ENCODE results near the gene RAB5B. TPM values are rescaled to one million over a fixed set of nuclear protein-coding genes. Genes with fewer than 3 reads are reported as not detected.

Gene RAB5B
- total RNA-seq, 1 donor from 2014 or later, result 32.5 TPM

- DNase-seq (ENCODE audit: low read depth in 2 of 2), result peak in 1 of 2 donors; percentile 18
Observed at GRCh38 chr12:56014205-56014604, 40.3 kb downstream of the RAB5B start.

GRCh38 chr12:56017181-56017580 lies 43.3 kb downstream of the RAB5B start:
- no peak for DNase-seq (ENCODE audit: low read depth in 2 of 2)

GRCh38 chr12:56018356-56018755 lies 44.5 kb downstream of the RAB5B start:
- no peak for DNase-seq (ENCODE audit: low read depth in 2 of 2)

GRCh38 chr12:56020423-56021184 lies 46.7 kb downstream of the RAB5B start, which contains the start of gene IKZF4:
TSS of gene IKZF4 (plus strand) at chr12:56021043. CDS start at chr12:56021494, 451 bp downstream.
- DNase-seq (ENCODE audit: low read depth in 2 of 2), result no peak

GRCh38 chr12:56021889-56022497 lies 48.1 kb downstream of the RAB5B start:
- no peak for DNase-seq (ENCODE audit: low read depth in 2 of 2)

- DNase-seq (ENCODE audit: low read depth in 2 of 2), result peak in 1 of 2 donors; percentile 15
Observed at GRCh38 chr12:56028511-56029165, 54.8 kb downstream of the RAB5B start.

- peak in 1 of 2 donors; percentile 52 for DNase-seq (ENCODE audit: low read depth in 2 of 2)
Observed at GRCh38 chr12:56029166-56029519, 55.3 kb downstream of the RAB5B start.

- peak; percentile 74 to 81 for DNase-seq (ENCODE audit: low read depth in 2 of 2)
Observed at GRCh38 chr12:56029666-56030293, 55.9 kb downstream of the RAB5B start.

- DNase-seq (ENCODE audit: low read depth in 2 of 2), result no peak
Observed at GRCh38 chr12:56031987-56032386, 58.1 kb downstream of the RAB5B start.

- DNase-seq (ENCODE audit: low read depth in 2 of 2), result no peak
Observed at GRCh38 chr12:56034586-56035332, 60.9 kb downstream of the RAB5B start.

GRCh38 chr12:56037161-56037560 lies 63.3 kb downstream of the RAB5B start:
- DNase-seq (ENCODE audit: low read depth in 2 of 2), result no peak

GRCh38 chr12:56038022-56038655 lies 64.3 kb downstream of the RAB5B start:
- DNase-seq (ENCODE audit: low read depth in 2 of 2), result no peak

- DNase-seq (ENCODE audit: low read depth in 2 of 2), result no peak
Observed at GRCh38 chr12:56040151-56040550, 66.3 kb downstream of the RAB5B start.

GRCh38 chr12:56040963-56041551 lies 67.2 kb downstream of the RAB5B start:
- no peak for DNase-seq (ENCODE audit: low read depth in 2 of 2)

GRCh38 chr12:56041552-56042429 lies 67.9 kb downstream of the RAB5B start, which contains the start of gene RPS26:
TSS of gene RPS26 (plus strand) at chr12:56041918. CDS start at chr12:56042167, 249 bp downstream.
- DNase-seq (ENCODE audit: low read depth in 2 of 2), result peak; percentile 99 to 100

- DNase-seq (ENCODE audit: low read depth in 2 of 2), result peak in 1 of 2 donors; percentile 22
Observed at GRCh38 chr12:56042430-56042813, 68.5 kb downstream of the RAB5B start.

GRCh38 chr12:56042843-56043242 lies 69.0 kb downstream of the RAB5B start:
- DNase-seq (ENCODE audit: low read depth in 2 of 2), result no peak

Measured in lung microvascular endothelial cell (primary cell).